Measurements from ENCODE around the gene ZFYVE27.

- TF ChIP-seq, protein P1, sequence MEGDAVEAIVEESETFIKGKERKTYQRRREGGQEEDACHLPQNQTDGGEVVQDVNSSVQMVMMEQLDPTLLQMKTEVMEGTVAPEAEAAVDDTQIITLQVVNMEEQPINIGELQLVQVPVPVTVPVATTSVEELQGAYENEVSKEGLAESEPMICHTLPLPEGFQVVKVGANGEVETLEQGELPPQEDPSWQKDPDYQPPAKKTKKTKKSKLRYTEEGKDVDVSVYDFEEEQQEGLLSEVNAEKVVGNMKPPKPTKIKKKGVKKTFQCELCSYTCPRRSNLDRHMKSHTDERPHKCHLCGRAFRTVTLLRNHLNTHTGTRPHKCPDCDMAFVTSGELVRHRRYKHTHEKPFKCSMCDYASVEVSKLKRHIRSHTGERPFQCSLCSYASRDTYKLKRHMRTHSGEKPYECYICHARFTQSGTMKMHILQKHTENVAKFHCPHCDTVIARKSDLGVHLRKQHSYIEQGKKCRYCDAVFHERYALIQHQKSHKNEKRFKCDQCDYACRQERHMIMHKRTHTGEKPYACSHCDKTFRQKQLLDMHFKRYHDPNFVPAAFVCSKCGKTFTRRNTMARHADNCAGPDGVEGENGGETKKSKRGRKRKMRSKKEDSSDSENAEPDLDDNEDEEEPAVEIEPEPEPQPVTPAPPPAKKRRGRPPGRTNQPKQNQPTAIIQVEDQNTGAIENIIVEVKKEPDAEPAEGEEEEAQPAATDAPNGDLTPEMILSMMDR (conservative IDR thresholded peaks at IDR 0.05 in 1 of 2, IDR thresholded peaks at IDR 0.05 in 1 of 2; ENCODE audit: extremely low read depth in 1 of 2, insufficient read depth in 1 of 2, low read depth in 1 of 2, low read length in 2 of 2): no peak
- no peak for TF ChIP-seq EZH2 (IDR thresholded peaks at IDR 0.05; ENCODE audit: borderline replicate concordance, low read length)
Observed at GRCh38 chr10:97766996-97767924, 30.3 kb downstream of the ZFYVE27 start.
